SIG-M5 treated with dmso at 0.1 percent for 504 hours (cell line): ENCODE data around the gene NACA.
"Not testable (repeated sequence)": the region's sequence is repeated elsewhere in the genome, so short reads cannot be mapped to it uniquely, and the experiment has no call there.

Experiments
- DNase-seq: peaks from one replicate; lab custom pipeline; 2025; ENCODE audit not compliant: unreplicated experiment; lab: John Stamatoyannopoulos, UW

The NACA gene

DNA sequence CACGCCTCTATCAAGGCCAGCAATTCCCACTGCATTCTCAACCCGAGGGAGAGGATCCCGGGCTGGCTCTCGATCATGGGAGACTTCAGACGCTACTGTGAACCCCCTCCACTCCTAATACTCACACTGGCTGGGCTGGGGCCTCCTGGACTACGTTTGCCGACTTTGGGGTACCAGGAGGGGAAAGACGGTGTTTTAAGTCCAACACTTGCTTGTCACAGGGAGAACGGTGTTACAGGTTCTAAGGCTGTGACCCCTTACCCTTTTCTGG is 463 bp downstream of the NACA start:
- no peak for DNase-seq

DNA sequence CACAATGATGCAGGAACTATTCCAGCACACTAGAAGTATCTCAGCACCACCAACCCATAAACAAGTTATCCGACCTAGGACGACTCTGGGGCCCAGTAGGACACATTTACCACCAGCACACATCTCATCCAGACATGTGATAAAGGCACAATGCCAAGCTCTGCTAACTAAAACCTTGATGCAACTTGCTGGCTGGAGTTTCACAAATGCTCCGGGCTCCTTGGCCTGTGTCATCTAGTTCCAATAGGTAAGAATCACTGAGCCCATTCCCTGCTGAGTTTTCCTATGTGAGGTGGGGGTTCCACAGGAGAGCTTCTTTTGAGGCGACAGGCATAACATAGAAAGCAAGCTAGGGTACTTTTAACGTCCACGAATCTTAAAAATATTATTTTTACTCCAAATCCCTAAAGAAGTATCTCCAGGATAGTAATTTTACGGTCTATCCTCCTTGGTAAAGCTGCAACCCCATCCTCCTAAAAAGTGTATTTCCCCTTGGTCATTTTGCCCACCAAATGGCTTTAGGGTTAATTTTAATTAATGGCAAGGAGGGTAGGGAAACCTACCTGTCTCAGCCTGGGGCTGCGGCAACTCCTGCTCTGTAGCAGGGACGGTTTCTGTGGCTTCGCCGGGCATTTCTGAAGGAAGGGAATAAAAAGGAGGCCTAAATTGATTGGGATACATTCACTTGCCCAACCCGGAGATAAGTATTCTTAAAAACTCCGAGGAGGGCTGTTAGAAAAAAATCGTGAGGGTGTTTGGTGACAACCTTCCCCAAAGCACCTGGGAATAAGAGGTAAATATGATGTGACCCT is 1.0 kb downstream of the NACA start:
- DNase-seq, result peak; percentile 38

DNA sequence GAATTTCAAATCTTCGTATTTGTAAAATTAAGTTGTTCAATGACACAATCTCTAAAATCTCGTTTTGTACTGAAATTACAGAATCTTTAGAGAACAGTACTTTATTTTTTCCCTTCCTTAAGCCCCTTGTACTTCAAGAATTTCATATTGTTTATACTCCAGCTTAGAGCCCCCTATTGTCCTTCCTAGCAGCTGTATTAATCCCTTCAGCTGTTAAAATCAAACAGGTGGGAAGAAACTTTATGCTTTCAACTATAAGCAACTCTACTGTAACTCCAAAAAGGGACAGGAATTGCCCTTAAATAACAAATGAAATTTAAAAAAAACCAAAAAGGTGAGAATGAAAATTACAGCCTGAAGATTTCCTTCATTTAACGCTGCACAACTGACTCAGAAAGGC is 1.7 kb downstream of the NACA start:
- no peak for DNase-seq

DNA sequence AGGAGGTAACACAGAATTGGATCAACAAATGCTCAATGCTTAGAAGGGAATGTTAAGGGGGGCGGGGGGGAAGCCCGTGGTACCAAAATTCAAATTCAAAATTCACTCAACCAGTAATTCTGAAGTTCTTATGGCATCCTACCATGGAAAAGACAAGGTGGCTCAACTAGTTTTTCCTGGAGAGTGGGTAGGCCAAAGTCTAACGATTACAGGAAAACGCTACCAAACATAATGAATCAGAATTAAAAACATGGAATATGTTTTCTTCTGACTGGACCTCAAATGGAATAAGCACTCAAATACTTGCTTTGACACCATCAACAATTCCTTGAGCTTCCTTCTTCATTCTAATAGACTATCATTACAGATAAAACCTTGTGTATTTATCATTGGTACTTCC is 2.3 kb downstream of the NACA start:
- DNase-seq, result no peak

DNA sequence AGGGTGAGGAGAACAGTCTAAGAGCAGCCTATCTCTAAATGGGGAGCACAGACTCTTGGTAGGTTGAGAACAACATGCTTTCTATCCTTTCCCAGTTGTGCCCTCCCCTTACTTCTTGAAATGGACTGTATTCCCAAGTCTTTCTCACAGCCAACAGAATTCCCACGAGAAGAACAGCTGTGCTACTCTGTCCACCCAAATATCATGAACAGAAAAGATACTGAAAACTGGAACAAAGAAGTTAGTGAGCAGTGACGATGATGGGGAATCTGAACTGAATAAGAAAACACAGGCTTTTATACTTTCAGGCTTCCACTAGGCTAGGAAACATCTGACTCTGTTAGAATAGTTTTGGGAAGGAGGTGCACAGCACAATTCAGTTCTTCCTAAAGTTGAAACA is 3.4 kb downstream of the NACA start:
- no peak for DNase-seq

DNA sequence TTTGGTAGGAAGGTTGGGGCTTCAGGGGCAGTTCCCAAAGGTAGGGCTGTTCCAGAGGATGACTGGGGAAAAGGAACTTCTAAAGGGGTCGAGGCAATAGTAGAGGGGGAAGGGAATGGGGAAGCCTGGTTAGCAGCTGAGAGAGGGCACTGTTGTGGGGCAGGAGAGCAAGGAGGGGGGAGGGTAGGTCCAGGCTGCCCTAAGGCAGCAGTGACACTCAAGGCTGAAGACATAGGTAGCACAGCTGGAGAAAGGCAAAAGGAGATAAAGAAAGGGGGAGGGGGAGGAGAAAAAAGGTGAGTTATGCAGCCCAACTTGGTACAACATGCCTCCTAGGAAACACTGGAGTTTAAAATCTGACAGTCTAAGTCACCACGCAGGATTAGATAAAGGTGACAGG is 3.9 kb downstream of the NACA start:
- DNase-seq, result peak; percentile 46

DNA sequence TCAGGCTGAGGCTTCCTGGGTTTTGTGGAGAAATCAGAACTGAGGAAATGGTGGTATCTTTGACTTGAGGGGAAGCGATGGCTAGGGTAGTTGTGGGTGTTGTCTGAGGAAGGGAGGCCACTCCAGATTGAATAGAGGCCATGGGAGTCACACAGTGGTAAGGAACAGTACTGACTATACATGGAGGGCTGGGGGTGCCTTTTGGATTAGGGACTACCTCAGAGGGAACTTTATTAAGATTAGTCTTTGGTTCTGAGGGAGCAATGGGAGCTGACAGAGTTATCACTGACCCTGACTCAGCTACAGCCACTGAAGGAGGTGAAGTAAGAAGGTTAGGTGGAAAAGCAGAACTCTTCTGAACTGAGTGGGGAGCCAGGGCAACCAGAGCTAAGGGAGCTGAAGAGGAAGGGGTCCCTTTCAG is 4.4 kb downstream of the NACA start:
- peak; percentile 63 for DNase-seq

DNA sequence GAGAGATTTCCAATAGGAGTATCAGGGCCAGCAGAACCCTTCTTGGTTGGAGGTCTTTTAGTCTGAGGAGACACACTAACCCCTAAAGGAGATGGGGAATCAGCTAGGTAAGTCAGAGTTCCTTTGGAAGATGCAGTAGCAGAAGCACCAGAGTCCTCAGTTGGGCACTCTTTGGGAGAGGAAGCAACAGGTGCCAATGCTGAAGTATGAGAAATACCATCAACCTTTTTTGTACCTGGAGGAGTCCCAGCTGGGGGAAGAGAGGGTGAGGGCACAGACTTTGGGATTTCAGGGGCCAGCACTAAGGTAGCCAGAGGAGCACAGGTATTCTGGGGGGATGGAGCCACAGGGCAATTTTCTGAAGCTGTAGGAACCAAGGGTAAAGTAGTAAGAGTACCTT is 6.0 kb downstream of the NACA start:
- no peak for DNase-seq

DNA sequence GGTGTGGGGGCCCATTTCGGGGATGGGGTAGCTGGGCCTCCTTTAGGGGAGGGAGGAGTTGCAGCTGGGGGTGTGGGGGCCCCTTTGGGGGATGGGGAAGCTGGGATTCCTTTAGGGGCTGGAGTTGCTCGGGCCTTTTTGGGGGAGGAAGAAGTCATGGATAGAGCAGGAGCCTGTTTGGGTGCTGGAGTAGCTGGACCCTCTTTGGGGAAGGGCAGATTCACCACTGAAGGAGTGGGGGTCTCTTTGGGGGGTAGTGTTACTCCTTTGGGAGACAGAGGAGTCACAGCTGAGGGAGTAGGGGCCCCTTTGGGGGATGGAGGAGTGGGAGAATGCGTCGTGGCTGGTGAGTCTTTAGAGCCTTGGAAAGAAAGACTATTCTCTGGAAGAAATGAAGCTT is 6.5 kb downstream of the NACA start:
- no peak for DNase-seq

DNA sequence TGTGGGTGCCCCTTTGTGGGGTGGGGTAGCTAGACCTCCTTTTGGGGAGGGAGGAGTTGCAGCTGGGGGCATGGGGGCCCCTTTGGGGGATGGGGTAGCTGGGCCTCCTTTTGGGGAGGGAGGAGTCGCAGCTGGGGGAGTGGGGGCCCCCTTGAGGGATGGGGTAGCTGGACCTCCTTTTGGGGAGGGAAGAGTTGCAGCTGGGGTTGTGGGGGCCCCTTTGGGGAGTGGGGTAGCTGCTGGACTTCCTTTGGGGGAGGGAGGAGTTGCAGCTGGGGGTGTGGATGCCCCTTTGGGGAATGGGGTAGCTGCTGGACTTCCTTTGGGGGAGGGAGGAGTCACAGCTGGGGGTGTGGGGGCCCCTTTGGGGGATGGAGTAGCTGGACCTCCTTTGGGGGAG is 7.0 kb downstream of the NACA start:
- DNase-seq, result no peak

DNA sequence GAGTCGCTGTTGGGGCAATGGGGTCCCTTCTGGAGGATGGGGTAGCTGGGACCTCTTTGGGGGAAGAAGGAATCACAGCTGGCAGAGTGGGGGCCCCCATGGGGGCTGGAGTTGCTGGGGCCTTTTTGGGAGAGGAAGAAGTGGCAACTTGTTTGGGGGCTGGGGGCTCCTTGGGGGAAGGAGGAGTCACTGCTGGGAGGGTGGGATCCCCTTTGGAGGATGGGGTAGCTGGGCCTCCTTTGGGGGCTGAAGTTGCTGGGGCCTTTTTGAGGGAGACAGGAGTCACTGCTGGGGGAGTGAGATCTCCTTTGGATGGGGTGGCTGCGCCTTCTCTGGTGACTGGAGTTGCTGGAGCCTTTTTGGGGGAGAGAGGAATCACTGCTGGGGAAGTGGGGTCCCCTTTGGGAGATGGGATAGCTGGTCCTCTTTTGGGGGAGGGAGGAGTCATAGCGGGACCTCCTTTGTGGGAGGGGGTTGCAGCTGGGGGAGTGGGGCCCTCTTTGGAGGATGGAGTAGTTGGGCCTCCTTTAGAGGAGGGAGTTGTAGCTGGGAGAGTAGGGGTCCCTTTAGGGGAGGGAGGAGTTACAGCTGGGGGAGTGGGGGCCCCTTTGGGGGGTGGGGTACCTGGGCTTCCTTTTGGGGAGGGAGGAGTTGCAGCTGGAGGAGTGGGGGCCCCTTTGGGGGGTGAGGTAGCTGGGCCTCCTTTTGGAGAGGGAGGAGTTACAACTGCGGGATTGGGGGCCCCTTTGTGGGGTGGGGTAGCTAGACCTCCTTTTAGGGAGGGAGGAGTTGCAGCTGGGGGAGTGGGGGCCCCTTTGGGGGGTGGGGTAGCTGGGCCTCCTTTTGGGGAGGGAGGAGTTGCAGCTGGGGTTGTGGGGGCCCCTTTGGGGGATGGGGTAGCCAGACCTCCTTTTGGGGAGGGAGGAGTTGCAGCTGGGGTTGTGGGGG is 7.9 kb downstream of the NACA start:
- DNase-seq, result no peak

DNA sequence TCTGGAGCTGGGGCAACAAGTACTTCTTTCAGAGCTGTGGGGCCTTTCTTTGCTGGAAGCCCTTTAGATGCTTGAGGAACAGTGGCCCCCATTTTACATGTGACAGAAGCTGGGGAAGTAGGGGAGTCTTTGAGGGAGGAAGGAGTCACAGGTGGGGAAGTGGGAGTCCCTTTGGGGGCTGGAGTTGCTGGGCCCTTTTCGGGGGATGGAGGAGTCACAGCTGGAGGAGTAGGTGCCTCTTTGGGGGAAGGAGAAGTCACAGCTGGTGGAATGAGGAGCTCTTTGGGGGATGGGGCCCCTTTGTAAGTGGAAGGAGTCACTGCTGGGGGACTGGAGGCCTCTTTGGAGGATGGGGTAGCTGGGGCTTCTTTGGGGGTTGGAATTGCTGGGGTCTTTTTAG is 8.6 kb downstream of the NACA start:
- DNase-seq, result peak; percentile 34

DNA sequence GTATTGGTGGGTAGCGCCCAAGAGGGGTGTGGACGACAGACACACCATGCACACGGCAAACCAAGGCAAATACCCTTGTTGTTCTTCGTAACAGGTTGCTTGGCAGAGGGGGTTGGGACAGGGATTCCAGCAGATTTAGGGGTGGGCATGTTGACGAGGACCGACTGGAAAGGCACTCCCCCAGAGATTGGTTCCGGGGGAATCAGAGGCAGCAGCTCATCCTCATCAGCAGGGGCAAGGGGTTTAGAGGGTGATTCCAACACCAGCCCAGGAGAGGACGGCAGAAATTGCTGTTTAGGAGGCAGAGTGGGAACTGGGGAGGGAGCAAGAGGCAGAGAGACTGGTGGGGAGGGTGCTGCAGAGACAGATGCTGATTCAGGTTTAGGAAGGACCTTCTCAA is 9.3 kb downstream of the NACA start:
- no peak for DNase-seq

DNA sequence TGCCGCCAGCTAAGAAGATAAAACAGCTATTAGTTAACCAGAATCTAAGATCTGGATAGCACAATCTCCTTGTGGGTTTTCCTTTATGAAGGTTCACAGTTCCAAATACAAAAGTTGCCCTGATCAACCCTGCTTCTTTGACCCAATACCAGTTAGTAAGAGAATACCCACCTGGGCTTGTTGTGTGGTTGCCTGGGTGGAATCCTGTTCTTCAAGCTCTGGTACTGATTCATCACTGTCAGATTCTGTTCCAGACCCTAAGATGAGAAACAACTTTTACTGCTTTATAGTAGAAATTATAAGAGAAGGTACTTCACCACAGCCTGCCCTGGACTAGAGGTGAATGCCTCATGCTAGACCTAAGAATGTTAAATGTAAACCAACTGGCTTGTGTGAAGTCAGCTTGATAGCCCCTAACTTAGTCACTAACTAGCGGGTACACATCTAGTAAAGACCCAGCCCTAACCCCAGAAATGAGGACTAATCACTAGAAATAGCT is 10.6 kb downstream of the NACA start:
- no peak for DNase-seq

DNA sequence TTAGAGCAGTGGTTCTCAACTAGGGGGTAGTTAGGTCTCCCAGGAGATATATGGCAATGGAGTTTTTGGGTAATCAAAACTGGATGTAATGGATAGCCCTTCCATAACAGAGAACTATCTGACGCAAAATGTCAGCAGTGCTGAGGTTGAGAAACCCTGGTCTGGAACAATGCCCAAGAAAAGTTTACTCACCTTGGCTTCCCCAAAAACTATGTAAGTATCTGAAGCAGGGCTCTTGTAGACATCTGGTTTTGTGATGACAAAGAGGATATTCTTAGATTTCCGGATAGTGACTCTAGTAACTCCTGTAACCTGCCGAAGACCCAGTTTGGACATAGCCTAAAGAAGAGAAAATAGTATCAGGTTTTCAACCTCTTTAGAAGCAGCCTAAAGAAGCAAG is 11.8 kb downstream of the NACA start:
- no peak for DNase-seq

DNA sequence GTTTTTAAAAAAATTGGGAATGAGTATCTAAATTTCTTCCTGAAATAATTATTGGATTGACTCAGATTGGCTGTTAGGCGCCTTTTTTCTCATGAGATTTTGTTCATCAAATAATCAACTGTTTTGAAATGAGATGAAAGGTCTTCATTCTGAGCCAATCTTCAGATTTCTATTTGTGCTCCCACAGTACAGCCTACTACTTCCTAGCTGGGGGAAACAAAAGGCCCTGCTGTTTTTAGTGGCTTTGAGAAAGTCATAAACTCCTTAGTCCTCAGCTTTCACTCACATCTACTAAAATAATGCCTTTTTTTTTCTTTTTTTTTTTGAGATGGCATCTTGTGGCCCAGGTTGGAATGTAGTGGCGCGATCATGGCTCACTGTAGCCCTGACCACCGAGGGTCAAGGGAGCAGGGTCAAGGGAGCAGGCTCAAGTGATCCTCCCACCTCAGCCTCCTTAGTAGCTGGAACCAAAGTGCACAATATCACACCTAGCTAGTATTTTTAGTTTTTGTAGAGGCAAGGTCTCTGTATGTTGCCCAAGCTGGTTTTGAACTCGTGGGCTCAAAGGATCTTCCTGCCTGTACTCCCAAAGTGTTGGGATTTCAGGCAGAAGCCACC is 15.2 kb downstream of the NACA start:
- DNase-seq, result no peak

DNA sequence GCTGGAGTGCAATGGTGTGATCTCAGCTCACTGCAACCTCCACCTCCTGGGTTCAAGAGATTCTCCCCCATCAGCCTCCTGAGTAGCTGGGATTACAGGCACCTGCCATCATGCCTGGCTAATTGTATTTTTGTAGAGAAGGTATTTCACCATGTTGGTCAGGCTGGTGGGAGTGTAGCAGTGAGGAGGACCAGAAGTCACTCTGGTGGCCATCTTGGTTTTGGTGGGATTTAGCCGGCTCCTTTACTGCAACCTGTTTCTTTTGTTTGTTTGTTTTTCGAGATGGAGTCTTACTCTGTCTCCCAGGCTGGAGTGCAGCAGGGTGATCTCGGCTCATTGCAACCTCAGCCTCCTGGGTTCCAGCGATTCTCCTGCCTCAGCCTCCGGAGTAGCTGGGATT is 20.6 kb downstream of the NACA start:
- DNase-seq, result not testable (repeated sequence)

DNA sequence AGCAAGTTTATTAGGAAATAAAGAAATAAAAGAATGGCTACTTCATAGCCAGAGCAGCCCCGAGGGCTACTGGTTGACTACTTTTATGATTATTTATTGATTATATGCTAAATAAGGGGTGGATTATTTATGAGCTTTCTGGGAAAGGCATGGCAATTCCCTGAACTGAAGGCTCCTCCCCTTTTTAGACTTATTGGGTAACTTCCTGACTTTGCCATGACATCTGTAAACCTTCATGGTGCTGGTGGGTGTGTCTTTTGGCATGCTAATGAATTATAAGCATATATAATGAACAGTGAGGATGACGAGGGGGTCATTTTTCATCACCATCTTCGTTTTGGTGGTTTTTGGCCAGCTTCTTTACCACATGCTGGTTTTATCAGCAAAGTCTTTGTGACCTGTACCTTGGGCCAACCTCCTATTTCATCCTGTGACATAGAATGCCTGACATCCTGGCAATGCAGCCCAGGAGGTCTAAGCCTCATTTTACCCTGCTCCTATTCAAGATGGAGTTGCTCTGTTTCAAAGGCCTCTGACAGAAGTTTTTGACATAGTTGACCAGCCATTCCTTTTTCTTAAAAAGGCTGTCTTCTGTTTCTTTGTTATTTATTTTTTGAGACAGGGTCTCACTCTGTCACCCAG is 26.0 kb downstream of the NACA start:
- DNase-seq, result peak; percentile 67

DNA sequence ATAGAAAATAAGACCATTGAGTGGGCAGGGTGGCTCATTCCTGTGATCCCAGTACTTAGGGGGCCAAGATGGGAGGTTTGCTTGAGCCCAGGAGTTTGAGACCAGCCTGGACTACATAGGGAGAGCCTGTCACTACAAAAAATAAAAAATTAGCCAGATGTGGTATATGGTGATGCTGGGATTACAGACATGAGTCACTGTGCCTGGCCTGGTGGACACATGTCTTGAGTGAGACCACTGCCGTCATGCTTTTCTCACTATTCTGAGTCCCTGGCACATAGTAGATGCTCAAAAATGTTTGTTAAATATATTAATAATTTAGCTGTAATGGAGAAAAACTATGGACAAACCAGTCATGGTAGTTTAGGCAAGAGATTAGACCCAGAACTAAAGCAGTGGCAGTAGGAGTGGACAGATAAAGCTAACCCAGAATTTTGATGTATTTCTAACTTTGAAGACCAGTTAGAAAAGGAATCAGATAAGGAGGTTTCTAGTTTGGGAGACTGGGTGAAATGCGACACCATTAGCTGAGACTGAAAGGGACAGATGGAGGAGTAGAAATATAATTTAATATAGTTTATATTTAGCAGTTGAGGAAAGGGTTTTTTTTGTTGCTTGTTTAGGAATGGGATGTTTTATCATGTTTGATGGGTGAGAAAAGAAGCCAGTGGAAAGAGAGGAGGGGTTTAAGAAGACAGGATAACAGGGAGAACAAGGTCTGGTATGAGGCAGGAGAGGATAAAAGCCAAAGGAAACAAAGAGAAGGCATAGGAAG is 29.6 kb downstream of the NACA start:
- DNase-seq, result no peak

DNA sequence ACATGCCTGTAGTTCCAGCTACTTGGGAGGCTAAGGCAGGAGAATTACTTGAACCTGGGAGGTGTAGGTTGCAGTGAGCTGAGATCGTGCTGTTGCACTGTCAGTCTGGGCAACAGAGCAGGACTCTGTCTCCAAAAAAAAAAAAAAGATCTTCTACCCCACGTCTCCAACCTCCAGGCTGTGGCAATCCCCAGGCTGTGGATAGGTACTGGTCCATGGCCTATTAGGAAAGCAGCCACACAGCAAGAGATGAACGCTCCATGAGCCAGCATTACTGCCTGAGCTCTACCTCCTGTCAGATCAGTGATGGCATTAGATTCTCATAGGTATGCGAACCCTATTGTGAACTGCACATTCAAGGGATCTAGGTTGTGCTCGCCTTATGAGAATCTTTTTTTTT is 30.9 kb downstream of the NACA start:
- DNase-seq, result no peak

DNA sequence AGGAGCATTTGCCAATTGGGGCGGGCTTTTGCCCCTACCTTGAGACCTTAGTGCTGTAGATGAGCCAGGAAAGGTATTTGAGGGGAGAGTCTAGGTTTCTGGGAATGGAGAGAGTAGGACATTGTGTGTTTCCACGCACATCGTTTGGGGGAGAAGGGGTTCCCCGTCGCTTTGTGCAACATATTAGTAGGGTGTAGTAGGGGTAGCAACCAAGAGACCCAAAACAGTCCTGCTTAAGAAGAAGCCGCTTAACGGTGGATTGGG is 36.3 kb downstream of the NACA start:
- DNase-seq, result no peak
